Measurements from ENCODE around the gene KCNK4.
A peak's percentile ranks its signal among the peaks of the same experiment; 100 is the strongest.

The KCNK4 gene

GRCh38 chr11:64268893-64269539 is 22.1 kb upstream of the KCNK4 start:
- Histone ChIP-seq H3K27me3 (ENCODE audit: insufficient read depth, low read length, poor library complexity, severe bottlenecking) (no peaks in the 10 kb centered on the region), H3K9me2 (replicated peaks; ENCODE audit: low read depth, low read length) (no peaks in the 10 kb centered on the region), H4K20me1 (ENCODE audit: insufficient read depth, low read length, poor library complexity, severe bottlenecking) (no peaks in the 10 kb centered on the region), H3K4me2 (ENCODE audit: low read depth, low read length, poor library complexity, severe bottlenecking) (peak overlapping the region; percentile 82), H3F3A (ENCODE audit: low read depth) (peaks cover 6% of the 10 kb centered on the region; the same call in 1 of the 2 replicates), H3K4me1 (ENCODE audit: insufficient read depth, low read length, poor library complexity, severe bottlenecking) (peaks cover 27% of the 10 kb centered on the region), H3K79me2 (ENCODE audit: insufficient read depth, low read length) (no peaks in the 10 kb centered on the region; the same call in 1 of the 2 replicates), H3K9me3 (ENCODE audit: insufficient read depth, low read depth, low read length) (no peaks in the 10 kb centered on the region), H2AFZ (ENCODE audit: low read length) (peak overlapping the region; percentile 77), H3K4me3 (ENCODE audit: low read length, poor library complexity, severe bottlenecking) (peak overlapping the region; percentile 74), H3K9ac (ENCODE audit: low read depth, low read length, poor library complexity, severe bottlenecking) (peak overlapping the region; percentile 87), H3K36me3 (ENCODE audit: insufficient read depth, low read length) (no peaks in the 10 kb centered on the region)
- TF ChIP-seq CTCF (conservative IDR thresholded peaks at IDR 0.05; ENCODE audit: low read length) = no peak
- no peak for TF ChIP-seq EZH2phosphoT487 (IDR thresholded peaks at IDR 0.05; ENCODE audit: borderline replicate concordance)

- Histone ChIP-seq H3K4me3 (ENCODE audit: low read length, poor library complexity, severe bottlenecking) (peak overlapping the region; percentile 74), H3K79me2 (ENCODE audit: insufficient read depth, low read length) (no peaks in the 10 kb centered on the region; the same call in 1 of the 2 replicates), H3K27me3 (ENCODE audit: insufficient read depth, low read length, poor library complexity, severe bottlenecking) (no peaks in the 10 kb centered on the region), H3K9me3 (ENCODE audit: insufficient read depth, low read depth, low read length) (no peaks in the 10 kb centered on the region), H3K4me1 (ENCODE audit: insufficient read depth, low read length, poor library complexity, severe bottlenecking) (peaks cover 27% of the 10 kb centered on the region), H4K20me1 (ENCODE audit: insufficient read depth, low read length, poor library complexity, severe bottlenecking) (no peaks in the 10 kb centered on the region), H3K9ac (ENCODE audit: low read depth, low read length, poor library complexity, severe bottlenecking) (peak overlapping the region; percentile 87), H3K9me2 (replicated peaks; ENCODE audit: low read depth, low read length) (no peaks in the 10 kb centered on the region), H3K4me2 (ENCODE audit: low read depth, low read length, poor library complexity, severe bottlenecking) (peak overlapping the region; percentile 99), H3F3A (ENCODE audit: low read depth) (peaks cover 6% of the 10 kb centered on the region; the same call in 1 of the 2 replicates), H2AFZ (ENCODE audit: low read length) (peak overlapping the region; percentile 77), H3K36me3 (ENCODE audit: insufficient read depth, low read length) (no peaks in the 10 kb centered on the region)
- peak; percentile 31 for TF ChIP-seq CTCF (conservative IDR thresholded peaks at IDR 0.05; ENCODE audit: low read length)
- TF ChIP-seq EZH2phosphoT487 (IDR thresholded peaks at IDR 0.05; ENCODE audit: borderline replicate concordance) = no peak
These were observed 21.4 kb upstream of the KCNK4 start for GRCh38 chr11:64269540-64270220.

- H4K20me1 ChIP-seq (ENCODE audit: insufficient read depth, low read length, poor library complexity, severe bottlenecking) = no peaks in the 10 kb centered on the region
- no peak overlapping the region for H2AFZ ChIP-seq (ENCODE audit: low read length)
- H3K4me1 ChIP-seq (ENCODE audit: insufficient read depth, low read length, poor library complexity, severe bottlenecking) = peaks cover 14% of the 10 kb centered on the region
- no peaks in the 10 kb centered on the region for H3F3A ChIP-seq (ENCODE audit: low read depth)
- H3K9ac ChIP-seq (ENCODE audit: low read depth, low read length, poor library complexity, severe bottlenecking) = no peak overlapping the region
- H3K36me3 ChIP-seq (ENCODE audit: insufficient read depth, low read length) = no peaks in the 10 kb centered on the region
- no peaks in the 10 kb centered on the region; the same call in 1 of the 2 replicates for H3K79me2 ChIP-seq (ENCODE audit: insufficient read depth, low read length)
- no peak overlapping the region for H3K4me3 ChIP-seq (ENCODE audit: low read length, poor library complexity, severe bottlenecking)
- H3K4me2 ChIP-seq (ENCODE audit: low read depth, low read length, poor library complexity, severe bottlenecking) = no peak overlapping the region
- H3K9me2 ChIP-seq (replicated peaks; ENCODE audit: low read depth, low read length) = no peaks in the 10 kb centered on the region
- no peaks in the 10 kb centered on the region for H3K9me3 ChIP-seq (ENCODE audit: insufficient read depth, low read depth, low read length)
- H3K27me3 ChIP-seq (ENCODE audit: insufficient read depth, low read length, poor library complexity, severe bottlenecking) = no peaks in the 10 kb centered on the region
- no peak for TF ChIP-seq CTCF (conservative IDR thresholded peaks at IDR 0.05; ENCODE audit: low read length)
- no peak for TF ChIP-seq EZH2phosphoT487 (IDR thresholded peaks at IDR 0.05; ENCODE audit: borderline replicate concordance)
These were observed 15.9 kb upstream of the KCNK4 start for GRCh38 chr11:64275031-64275800.

Data from Loucy (cell line).